ENCODE data around the gene ZNF283.

DNA sequence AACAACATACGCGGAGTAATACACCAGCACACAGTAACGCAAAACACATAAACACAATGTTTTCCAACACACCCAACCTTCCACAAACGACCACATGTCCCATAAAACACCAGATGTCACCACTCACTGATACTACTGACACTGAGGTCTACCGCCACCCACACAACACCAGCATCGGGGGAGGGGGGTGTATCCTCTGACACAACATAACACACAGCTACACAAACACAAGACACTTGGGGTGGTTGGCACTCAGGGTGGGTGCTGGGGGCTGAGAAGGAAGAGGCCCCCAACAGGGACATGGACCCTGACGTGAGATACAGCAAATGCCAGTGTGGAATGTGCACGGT, 44.8 kb upstream of the ZNF283 start:
- TF ChIP-seq CTCF (IDR thresholded peaks at IDR 0.05) (no peak), EZH2phosphoT487 (IDR thresholded peaks at IDR 0.05) (no peak)

Data from neural progenitor cell (in vitro differentiated cells).